ENCODE results near the gene PTPA.
"Not testable (repeated sequence)": the region's sequence is repeated elsewhere in the genome, so short reads cannot be mapped to it uniquely, and the experiment has no call there.

Gene PTPA

GRCh38 chr9:129108805-129109536 is 2.2 kb upstream of the PTPA start:
- H3K4me3 ChIP-seq (ENCODE audit: low read depth, low read length): no peak overlapping the region
- in situ Hi-C loops (cut with HindIII; ENCODE audit: low sequenced_read_pairs): no loop called here
- DNase-seq (ENCODE audit: low read depth): no peak
- TF ChIP-seq, protein P1, sequence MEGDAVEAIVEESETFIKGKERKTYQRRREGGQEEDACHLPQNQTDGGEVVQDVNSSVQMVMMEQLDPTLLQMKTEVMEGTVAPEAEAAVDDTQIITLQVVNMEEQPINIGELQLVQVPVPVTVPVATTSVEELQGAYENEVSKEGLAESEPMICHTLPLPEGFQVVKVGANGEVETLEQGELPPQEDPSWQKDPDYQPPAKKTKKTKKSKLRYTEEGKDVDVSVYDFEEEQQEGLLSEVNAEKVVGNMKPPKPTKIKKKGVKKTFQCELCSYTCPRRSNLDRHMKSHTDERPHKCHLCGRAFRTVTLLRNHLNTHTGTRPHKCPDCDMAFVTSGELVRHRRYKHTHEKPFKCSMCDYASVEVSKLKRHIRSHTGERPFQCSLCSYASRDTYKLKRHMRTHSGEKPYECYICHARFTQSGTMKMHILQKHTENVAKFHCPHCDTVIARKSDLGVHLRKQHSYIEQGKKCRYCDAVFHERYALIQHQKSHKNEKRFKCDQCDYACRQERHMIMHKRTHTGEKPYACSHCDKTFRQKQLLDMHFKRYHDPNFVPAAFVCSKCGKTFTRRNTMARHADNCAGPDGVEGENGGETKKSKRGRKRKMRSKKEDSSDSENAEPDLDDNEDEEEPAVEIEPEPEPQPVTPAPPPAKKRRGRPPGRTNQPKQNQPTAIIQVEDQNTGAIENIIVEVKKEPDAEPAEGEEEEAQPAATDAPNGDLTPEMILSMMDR (IDR thresholded peaks at IDR 0.05; ENCODE audit: low read depth, low read length, missing control alignments): no peak

- H3K4me3 ChIP-seq (ENCODE audit: low read depth, low read length): peak overlapping the region; percentile 86
- in situ Hi-C loops (cut with HindIII; ENCODE audit: low sequenced_read_pairs): no loop called here
- no peak for DNase-seq (ENCODE audit: low read depth)
- TF ChIP-seq, protein P1 (IDR thresholded peaks at IDR 0.05; ENCODE audit: low read depth, low read length, missing control alignments): no peak
These were observed 1.7 kb upstream of the PTPA start for GRCh38 chr9:129109537-129109903.

GRCh38 chr9:129109952-129110739 is 1.1 kb upstream of the PTPA start:
- TF ChIP-seq, protein P1 (IDR thresholded peaks at IDR 0.05; ENCODE audit: low read depth, low read length, missing control alignments): no peak
- H3K4me3 ChIP-seq (ENCODE audit: low read depth, low read length): peak overlapping the region; percentile 86
- in situ Hi-C loops (cut with HindIII; ENCODE audit: low sequenced_read_pairs): no loop called here
- DNase-seq (ENCODE audit: low read depth): no peak

DNA sequence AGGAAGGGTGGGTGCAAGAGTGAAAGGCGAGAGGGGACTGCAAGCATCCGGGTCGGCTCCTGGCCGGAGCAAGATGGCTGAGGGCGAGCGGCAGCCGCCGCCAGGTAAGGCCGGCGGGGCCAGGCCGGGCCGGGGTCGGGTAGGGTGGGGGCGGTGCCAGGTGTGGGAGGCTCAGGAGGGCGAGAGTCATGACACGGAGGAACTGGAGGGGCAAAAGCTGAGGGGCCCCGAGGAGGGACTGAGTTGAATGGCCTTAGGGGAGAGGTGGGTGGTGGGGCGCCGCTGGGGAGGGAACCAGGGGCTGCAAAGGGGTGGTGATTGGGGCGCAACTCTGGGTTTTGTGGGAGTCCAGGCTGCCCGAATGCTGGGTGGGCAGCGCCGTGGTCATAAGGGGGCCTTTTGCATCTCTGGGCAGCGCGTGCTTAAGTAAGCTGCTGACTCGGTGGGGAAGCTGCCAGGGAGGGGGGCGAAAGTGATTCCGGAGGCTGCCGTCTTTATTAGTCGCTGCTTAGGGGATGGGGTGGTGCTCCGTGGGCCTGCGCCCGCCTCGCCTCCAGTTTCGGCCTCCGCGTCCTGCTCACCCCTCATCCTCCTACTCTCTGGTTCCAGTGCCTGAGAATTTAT is 425 bp downstream of the PTPA start:
- TF ChIP-seq, protein P1 (IDR thresholded peaks at IDR 0.05; ENCODE audit: low read depth, low read length, missing control alignments): no peak
- no peak for DNase-seq (ENCODE audit: low read depth)
- peak overlapping the region; percentile 86 for H3K4me3 ChIP-seq (ENCODE audit: low read depth, low read length)
- in situ Hi-C loops (cut with HindIII; ENCODE audit: low sequenced_read_pairs): no loop called here

DNA sequence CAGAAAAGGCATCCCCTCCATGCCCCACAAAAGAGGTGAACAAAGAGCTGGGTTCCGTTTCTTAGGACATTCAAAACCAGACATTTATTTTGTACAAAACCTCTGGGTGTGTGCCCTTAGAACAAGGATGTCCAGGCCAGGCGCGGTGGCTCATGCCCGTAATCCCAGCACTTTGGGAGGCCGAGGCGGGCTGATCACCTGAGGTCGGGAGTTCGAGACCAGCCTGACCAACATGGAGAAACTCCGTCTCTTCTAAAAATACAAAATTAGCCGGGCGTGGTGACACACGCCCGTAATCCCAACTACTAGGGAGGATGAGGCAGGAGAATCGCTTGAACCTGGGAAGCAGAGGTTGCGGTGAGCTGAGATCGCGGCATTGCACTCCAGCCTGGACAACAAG is 1.3 kb downstream of the PTPA start:
- H3K4me3 ChIP-seq (ENCODE audit: low read depth, low read length): peak overlapping the region; percentile 86
- in situ Hi-C loops (cut with HindIII; ENCODE audit: low sequenced_read_pairs); DNase-seq (ENCODE audit: low read depth): not testable (repeated sequence)

GRCh38 chr9:129113645-129114304 is 2.6 kb downstream of the PTPA start:
- DNase-seq (ENCODE audit: low read depth): no peak
- TF ChIP-seq, protein P1 (IDR thresholded peaks at IDR 0.05; ENCODE audit: low read depth, low read length, missing control alignments): no peak
- in situ Hi-C loops (cut with HindIII; ENCODE audit: low sequenced_read_pairs): no loop called here
- H3K4me3 ChIP-seq (ENCODE audit: low read depth, low read length): no peak overlapping the region
